Measurements from ENCODE around the gene KCNA2. TPM values are rescaled to one million over a fixed set of nuclear protein-coding genes. Genes with fewer than 3 reads are reported as not detected.

Gene KCNA2
- total and polyA plus RNA-seq, 5 experiments from 2014 or later = 0.22 to 0.23 TPM; not detected in 3

DNA sequence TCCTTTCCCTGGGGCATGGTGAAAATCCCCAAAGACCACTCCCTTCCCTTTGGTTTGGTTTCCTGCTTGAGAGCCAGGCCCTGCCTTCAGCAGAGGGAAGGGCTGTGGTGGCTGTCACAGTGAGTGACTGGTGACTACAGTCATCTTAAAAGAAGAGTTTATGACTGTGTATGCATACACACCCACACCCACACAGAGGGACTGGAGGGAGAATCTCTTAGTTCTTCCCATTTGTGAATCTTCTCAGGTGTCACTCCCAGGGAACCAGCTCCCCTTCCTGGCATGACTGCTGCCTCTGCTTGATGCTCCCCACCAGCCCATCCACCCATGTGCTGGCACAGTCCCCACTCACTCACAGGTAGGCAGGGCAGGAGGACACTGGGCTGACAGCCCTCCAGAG lies 3.9 kb upstream of the KCNA2 start:
- H3K27ac Mint-ChIP-seq = no peak overlapping the region
- DNase-seq = no peak
- no peak for ATAC-seq
- POLR2A ChIA-PET = no interaction called here
- H3K27me3 Mint-ChIP-seq = peaks cover 5 to 39% (median 28%) of the 10 kb centered on the region in 5 donors
- no peaks in the 10 kb centered on the region for H3K9me3 Mint-ChIP-seq
- no peaks in the 10 kb centered on the region for H3K36me3 Mint-ChIP-seq
- no peak overlapping the region for H3K4me3 Mint-ChIP-seq
- peaks cover 12 to 38% (median 14%) of the 10 kb centered on the region in 4 donors for H3K4me1 Mint-ChIP-seq

DNA sequence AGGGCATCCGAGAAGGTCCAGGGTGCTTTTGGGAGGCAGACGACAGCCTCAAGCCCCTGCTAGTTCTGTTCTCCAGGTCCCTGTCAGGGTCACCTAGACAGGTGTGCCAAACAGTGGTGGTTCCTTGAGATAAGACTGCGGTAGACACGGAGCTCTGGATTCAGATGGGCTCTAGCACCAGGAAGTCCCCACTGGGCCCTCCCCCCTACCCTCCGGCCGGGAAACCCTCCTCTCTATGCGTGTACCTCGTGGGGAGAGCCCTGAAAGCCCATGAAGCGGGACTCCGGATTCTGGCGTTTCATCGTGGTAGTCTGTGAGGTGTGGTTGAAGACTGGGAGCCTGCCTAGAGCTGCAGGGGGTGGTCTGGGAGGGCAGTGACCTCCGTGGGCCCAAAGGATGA lies 2.1 kb upstream of the KCNA2 start:
- Mint-ChIP-seq H3K4me1 (peaks cover 12 to 35% (median 14%) of the 10 kb centered on the region in 4 donors), H3K4me3 (peak overlapping the region in 8 of 10 donors; percentile 12 to 87 (median 52)), H3K9me3 (no peaks in the 10 kb centered on the region), H3K27me3 (peaks cover 14 to 57% (median 41%) of the 10 kb centered on the region in 5 donors), H3K36me3 (no peaks in the 10 kb centered on the region), H3K27ac (no peak overlapping the region)
- DNase-seq (no peak), ATAC-seq (no peak)
- POLR2A ChIA-PET = no interaction called here

DNA sequence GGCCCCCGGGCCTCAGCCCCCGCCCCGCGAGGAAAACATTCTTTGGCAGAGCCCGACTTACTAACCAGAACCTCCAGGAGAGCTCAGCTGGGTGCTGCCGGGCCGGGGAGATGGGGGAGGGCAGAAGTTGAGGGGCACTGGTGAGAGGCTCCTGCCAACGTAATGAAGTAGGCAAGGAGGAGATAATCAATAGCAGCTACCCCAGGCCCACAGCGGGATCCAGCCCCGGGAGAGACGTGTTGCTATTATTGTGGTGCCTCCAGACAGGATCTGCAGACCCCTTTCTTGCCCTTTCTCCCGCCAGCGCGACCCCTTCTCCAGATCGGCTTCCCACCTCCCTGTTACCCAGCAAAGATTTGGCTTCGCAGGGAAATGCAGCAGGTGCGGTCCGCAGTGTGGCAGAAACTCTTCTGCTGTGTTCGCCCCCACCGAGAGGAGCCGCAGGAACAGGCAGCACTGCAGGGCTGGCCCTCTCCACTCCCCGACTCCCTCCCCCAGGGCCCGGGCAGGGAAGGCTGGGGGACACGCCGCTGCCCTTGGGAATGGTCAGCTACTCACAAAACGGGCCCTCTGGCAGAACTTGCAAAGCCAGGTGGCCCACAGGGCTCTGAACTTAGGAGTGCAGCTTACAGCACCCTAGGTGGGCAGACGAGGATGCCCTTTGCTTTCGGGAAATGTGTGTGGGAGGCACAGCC lies 1.5 kb upstream of the KCNA2 start:
- peak in 2 of 10 donors; percentile 5 to 23 for DNase-seq
- POLR2A ChIA-PET = interaction anchor here (0.5 to 1.8 kb wide), 2 partner anchors 10 to 1033 kb away, joined by 3 to 13 read pairs; no protein-coding TSS in a partner anchor

DNA sequence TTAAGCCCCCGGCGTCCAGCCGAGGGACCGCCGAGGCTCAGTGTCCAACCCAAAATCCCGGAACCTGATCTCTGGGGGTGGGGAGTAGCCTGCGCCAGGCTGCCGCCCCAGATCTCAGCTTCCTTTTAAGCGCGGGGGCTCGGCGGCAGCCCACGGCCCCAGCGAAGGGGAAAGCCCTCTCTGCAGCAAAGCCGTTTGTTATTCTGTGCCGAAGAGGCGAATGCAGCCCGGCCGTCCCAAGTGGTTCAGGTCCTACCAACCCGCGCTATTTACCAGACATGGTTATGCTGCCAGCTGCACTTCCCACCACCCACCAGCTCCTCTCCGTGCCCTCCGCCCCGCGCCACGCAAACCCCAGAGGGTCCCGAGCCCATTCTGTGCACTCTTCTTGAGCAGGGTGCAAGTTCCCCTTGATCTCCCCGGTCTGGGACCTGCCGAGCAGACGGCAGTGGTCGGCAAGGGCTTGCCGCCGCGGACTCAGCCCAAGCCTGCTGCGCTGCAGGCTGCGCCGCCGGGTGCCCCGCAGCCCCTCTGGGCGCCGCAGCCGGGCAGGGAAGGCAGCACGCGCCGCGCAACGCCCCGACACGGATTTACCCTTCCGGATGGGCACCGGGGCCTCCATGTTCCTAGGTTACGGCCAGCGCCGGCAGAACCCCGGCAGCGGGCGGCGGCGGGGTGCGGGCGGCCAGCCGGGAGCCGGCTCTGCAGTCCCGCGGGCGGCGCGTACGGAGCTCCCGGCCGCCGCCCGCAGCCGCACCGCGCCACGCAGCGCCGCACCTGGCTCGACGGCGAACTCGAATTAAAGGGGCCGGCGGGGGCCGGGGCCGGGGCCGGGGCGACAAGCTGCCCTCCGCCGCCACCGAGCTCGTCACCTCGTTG lies 738 bp upstream of the KCNA2 start:
- H3K4me1 Mint-ChIP-seq = peaks cover 12 to 35% (median 14%) of the 10 kb centered on the region in 4 donors
- peaks cover 14 to 69% (median 47%) of the 10 kb centered on the region in 5 donors for H3K27me3 Mint-ChIP-seq
- ATAC-seq (peak; percentile 63 to 64), DNase-seq (peak in 3 of 10 donors; percentile 20 to 28 (median 23))
- POLR2A ChIA-PET = interaction anchor here (0.5 to 1.8 kb wide), 3 partner anchors 11 to 1033 kb away, joined by 3 to 13 read pairs (median 4); no protein-coding TSS in a partner anchor
- H3K9me3 Mint-ChIP-seq = no peaks in the 10 kb centered on the region
- H3K27ac Mint-ChIP-seq = no peak overlapping the region
- no peaks in the 10 kb centered on the region for H3K36me3 Mint-ChIP-seq
- peak overlapping the region; percentile 79 to 92 (median 86) for H3K4me3 Mint-ChIP-seq

More for the DNA sequence above, 1.5 kb upstream of the KCNA2 start:
- Mint-ChIP-seq H3K9me3 (no peaks in the 10 kb centered on the region), H3K27ac (peak overlapping the region in 2 of 10 donors; percentile 9 to 11), H3K4me3 (peak overlapping the region; percentile 55 to 87 (median 72)), H3K27me3 (peaks cover 14 to 63% (median 46%) of the 10 kb centered on the region in 5 donors), H3K36me3 (no peaks in the 10 kb centered on the region), H3K4me1 (peaks cover 12 to 35% (median 14%) of the 10 kb centered on the region in 4 donors)
- ATAC-seq = peak; percentile 48 to 51

DNA sequence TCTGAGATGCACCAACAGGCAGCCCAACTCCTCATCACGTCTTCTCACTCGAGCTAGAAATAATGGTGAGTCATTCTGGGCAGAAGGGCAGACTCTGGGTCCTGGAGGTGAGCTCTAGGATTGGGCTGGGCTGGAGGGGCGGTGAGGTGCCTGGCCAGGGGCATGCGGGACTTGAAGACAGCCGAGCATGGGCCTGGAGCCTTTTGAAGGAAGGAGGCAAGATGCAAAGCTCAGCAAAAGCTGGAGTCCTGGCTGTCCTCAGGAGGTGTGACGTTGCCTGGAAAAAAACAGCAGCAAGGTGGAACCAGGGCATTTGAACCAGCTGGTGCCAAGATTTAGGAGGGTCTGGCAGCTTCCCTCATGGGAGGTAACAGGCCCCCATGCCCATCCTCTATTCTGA lies 712 bp downstream of the KCNA2 start:
- Mint-ChIP-seq H3K27me3 (peaks cover 16 to 78% (median 47%) of the 10 kb centered on the region in 5 donors), H3K36me3 (no peaks in the 10 kb centered on the region), H3K4me1 (peaks cover 11 to 30% (median 12%) of the 10 kb centered on the region in 4 donors), H3K9me3 (no peaks in the 10 kb centered on the region), H3K27ac (no peak overlapping the region), H3K4me3 (peak overlapping the region in 9 of 10 donors; percentile 30 to 87 (median 66))
- DNase-seq = no peak
- ATAC-seq = no peak
- POLR2A ChIA-PET = interaction anchor here (0.6 kb wide), 1 partner anchor 40 kb away, joined by 3 read pairs; no protein-coding TSS in a partner anchor

DNA sequence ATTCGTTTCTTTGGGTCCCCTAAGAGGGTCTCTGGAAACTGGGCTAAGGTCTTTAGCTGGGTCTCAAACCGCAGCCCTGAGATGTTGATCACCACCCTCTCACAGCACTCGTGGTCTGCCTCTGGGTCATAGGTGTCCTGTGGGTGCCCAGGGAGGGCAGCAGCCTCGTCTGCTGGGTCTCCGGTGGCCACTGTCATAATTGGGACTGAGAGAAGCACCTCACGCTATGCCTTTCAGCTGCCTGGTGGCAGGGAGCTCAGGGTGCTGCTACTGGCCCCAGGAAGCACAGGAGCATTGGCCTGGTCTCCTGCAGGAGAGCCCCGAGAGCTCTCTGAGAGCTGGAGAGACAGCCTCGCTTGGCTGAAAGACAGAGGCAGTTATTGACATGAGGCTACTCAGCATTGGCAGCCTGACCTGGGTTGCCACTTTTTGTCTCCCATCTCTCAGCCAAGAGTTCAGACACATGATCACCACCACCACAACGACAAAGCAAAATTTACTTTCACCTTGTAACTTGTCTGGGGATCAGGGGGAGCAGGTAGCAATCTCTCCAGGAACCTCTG lies 1.5 kb downstream of the KCNA2 start:
- no peak for DNase-seq
- H3K9me3 Mint-ChIP-seq = no peaks in the 10 kb centered on the region
- peak overlapping the region in 4 of 10 donors; percentile 4 to 64 (median 36) for H3K4me3 Mint-ChIP-seq
- POLR2A ChIA-PET = no interaction called here
- no peak overlapping the region for H3K27ac Mint-ChIP-seq
- no peaks in the 10 kb centered on the region for H3K36me3 Mint-ChIP-seq
- H3K27me3 Mint-ChIP-seq = peaks cover 16 to 81% (median 45%) of the 10 kb centered on the region in 5 donors
- ATAC-seq = no peak
- H3K4me1 Mint-ChIP-seq = peaks cover 11 to 27% (median 12%) of the 10 kb centered on the region in 4 donors

DNA sequence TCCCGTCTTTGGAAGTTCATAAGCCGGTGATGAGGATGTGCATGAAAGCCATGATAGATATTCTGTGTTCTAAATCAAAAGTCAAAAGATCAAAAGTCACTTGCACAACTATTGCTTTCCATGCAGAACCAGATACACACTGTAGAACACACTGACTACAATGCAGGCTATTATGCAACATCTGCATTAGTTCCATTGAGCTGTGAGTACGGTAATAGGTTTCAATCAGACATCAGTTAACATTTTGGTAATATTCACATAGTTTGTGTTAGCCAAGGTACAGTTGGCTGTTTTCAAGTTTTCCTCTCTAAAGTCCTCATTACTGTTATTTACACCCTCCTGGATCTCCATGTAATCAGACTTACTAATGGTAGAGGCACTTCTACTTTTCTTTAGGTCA lies 3.1 kb downstream of the KCNA2 start:
- POLR2A ChIA-PET = no interaction called here
- Mint-ChIP-seq H3K36me3 (no peaks in the 10 kb centered on the region), H3K9me3 (no peaks in the 10 kb centered on the region), H3K4me3 (no peak overlapping the region), H3K27me3 (peaks cover 13 to 77% (median 39%) of the 10 kb centered on the region in 5 donors), H3K27ac (no peak overlapping the region), H3K4me1 (peaks cover 8 to 23% (median 12%) of the 10 kb centered on the region in 4 donors)
- DNase-seq (no peak), ATAC-seq (no peak)

DNA sequence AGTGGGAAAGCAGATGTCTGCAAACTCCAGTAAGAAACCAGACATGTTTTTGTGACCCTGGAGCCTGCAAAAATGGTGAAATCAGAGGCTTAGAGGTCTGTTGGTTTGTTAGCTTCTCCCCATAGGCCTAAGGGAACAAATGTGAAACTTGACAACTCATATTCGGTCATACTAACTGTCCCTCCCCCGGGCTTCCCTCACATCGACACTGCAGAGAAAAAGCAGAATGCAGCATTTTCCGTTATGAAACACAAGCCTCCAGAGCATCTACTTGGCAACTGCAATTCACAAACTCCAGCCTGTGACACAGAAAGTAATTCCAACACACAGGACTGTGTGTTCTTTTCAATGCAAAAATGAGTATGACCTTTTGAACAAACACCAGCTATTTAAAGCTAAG lies 3.7 kb downstream of the KCNA2 start:
- H3K9me3 Mint-ChIP-seq = no peaks in the 10 kb centered on the region
- POLR2A ChIA-PET = interaction anchor here (0.5 kb wide), 1 partner anchor 557 kb away, joined by 3 read pairs; no protein-coding TSS in a partner anchor
- no peak overlapping the region for H3K4me3 Mint-ChIP-seq
- ATAC-seq (no peak), DNase-seq (no peak)
- H3K4me1 Mint-ChIP-seq = peaks cover 8 to 17% (median 9%) of the 10 kb centered on the region in 4 donors
- H3K27ac Mint-ChIP-seq = no peak overlapping the region
- H3K27me3 Mint-ChIP-seq = peaks cover 14 to 72% (median 36%) of the 10 kb centered on the region in 5 donors
- H3K36me3 Mint-ChIP-seq = no peaks in the 10 kb centered on the region

DNA sequence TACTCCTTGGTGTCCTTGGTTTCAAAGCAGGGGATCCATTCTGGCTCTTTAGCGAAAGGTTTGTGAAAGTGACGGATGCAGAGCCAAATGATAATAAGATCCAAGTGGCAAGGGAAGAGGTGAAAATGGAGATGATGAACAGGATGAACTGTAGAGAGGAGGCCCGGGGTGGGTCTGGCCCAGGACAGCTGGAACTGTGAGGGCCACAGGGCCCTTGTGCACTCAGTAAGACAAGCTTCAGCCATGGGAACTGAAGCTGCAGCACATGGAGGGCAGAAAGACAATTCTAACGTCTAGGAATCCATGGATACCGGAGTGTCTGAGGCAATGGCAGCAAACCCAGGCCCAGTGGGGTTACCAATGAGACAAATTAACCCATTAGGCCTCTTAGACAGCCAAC lies 4.8 kb downstream of the KCNA2 start:
- DNase-seq (no peak), ATAC-seq (no peak)
- no peaks in the 10 kb centered on the region for H3K9me3 Mint-ChIP-seq
- POLR2A ChIA-PET = no interaction called here
- peaks cover 4 to 7% (median 6%) of the 10 kb centered on the region in 4 donors for H3K4me1 Mint-ChIP-seq
- no peaks in the 10 kb centered on the region for H3K36me3 Mint-ChIP-seq
- peaks cover 15 to 72% (median 35%) of the 10 kb centered on the region in 5 donors for H3K27me3 Mint-ChIP-seq
- no peak overlapping the region for H3K4me3 Mint-ChIP-seq
- no peak overlapping the region for H3K27ac Mint-ChIP-seq

DNA sequence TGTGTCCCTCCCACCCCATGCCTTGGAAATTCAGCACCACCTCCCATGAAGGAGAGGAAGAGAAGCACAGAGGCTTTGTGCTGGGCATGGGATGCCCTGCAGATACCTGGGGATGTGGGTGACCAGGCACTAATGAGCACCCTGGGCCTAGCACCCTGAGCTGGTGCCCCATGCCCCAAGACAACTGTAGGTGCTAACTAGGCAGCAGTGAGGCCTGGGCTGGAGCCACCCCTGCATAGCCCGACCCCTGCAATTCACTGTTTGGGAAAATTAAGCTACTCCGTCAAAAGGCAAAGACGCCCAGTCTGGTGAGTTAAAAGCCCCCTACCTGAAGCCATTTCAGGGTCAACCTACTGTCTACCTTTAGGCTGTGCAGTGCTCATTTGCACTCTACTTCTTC lies 5.4 kb downstream of the KCNA2 start:
- H3K27me3 Mint-ChIP-seq = peaks cover 15 to 66% (median 35%) of the 10 kb centered on the region in 5 donors
- no peaks in the 10 kb centered on the region for H3K36me3 Mint-ChIP-seq
- POLR2A ChIA-PET = no interaction called here
- no peak overlapping the region for H3K27ac Mint-ChIP-seq
- DNase-seq = no peak
- no peak for ATAC-seq
- no peaks in the 10 kb centered on the region for H3K9me3 Mint-ChIP-seq
- no peak overlapping the region for H3K4me3 Mint-ChIP-seq
- peaks cover 0 to 3% (median under 1%) of the 10 kb centered on the region in 4 donors for H3K4me1 Mint-ChIP-seq

DNA sequence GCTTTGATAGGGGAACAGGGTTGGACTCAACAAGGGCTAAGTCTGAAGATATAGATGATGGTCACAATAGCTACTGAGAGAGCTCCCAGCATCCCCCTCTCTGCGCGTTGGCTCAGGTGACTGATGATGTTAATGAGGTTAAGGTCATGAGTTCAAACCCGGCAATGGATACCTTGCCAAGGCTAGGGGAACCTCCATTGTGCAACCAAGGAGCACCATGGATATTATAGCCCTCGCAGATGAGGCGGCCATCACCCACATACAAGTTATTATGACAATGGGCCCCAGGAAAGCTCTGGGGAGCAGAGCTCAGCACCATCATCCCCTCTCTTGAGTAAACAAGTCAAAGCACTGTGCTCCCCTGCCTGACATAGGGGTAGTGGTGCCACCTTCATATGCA lies 8.2 kb downstream of the KCNA2 start:
- no peaks in the 10 kb centered on the region for H3K36me3 Mint-ChIP-seq
- POLR2A ChIA-PET = no interaction called here
- H3K4me3 Mint-ChIP-seq = no peak overlapping the region
- peaks cover 0 to 2% (median 0%) of the 10 kb centered on the region in 4 donors for H3K4me1 Mint-ChIP-seq
- H3K9me3 Mint-ChIP-seq = no peaks in the 10 kb centered on the region
- no peak overlapping the region for H3K27ac Mint-ChIP-seq
- DNase-seq (peak in 1 of 10 donors; percentile 5), ATAC-seq (no peak)
- H3K27me3 Mint-ChIP-seq = peaks cover 3 to 38% (median 12%) of the 10 kb centered on the region in 5 donors

DNA sequence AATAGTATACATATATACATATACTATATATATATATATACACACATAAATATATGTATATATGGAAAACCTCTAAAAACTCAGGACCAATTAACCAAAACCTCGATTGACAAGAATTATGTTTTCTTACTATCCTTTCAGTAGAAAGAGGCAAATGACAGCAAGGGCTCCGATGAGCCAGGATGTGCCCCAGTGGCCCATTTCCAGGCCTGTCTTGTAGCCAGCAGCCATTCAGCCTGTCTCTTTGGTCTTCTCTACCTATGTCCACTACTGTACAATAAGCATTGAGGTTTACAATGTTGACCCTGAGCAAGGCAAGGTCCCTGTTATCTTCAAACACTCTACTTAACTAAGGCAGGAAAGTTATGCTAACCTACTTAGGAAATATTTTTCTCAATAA lies 9.8 kb downstream of the KCNA2 start:
- peaks cover 3 to 26% (median 11%) of the 10 kb centered on the region in 5 donors for H3K27me3 Mint-ChIP-seq
- no peak overlapping the region for H3K27ac Mint-ChIP-seq
- DNase-seq (no peak), ATAC-seq (no peak)
- POLR2A ChIA-PET = no interaction called here
- no peak overlapping the region for H3K4me3 Mint-ChIP-seq
- peaks cover 0 to 2% (median 0%) of the 10 kb centered on the region in 4 donors for H3K4me1 Mint-ChIP-seq
- no peaks in the 10 kb centered on the region for H3K36me3 Mint-ChIP-seq
- no peaks in the 10 kb centered on the region for H3K9me3 Mint-ChIP-seq
